Measurements from ENCODE around the gene RPTOR. TPM values are rescaled to one million over a fixed set of nuclear protein-coding genes. Genes with fewer than 3 reads are reported as not detected.
"Not testable (repeated sequence)": the region's sequence is repeated elsewhere in the genome, so short reads cannot be mapped to it uniquely, and the experiment has no call there.

Gene RPTOR
- total RNA-seq, 1 donor, result 30.0 TPM

DNA sequence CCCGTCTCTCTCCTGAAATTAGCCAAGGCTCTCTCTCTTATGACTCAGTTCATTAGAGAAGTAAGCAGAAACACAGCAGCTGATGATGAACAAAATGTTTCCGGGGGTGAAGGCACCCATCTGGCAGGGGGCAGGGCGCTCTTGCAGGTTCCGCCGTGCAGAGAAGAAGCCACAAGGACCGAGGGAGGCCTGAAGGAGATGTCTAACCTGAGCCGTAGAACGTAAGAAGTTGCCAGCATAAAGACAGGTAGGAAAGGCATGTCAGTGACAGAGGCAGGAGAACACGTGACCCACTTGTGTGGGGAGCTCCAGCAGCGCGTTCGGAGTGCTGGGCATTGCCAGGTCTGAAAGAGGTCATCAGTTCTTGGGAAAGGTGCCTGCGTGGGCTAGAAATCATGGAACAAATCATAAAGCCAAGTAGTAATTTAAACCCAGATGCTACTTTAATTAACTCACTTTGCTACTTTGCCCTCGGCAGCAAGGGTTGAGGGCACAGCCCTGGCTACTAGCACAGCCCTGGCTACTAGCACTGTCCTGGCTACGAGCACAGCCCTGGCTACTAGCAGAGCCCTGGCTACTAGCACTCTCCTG, 198.6 kb downstream of the RPTOR start:
- DNase-seq (ENCODE audit: low read depth), result no peak
- TF ChIP-seq, protein P1, sequence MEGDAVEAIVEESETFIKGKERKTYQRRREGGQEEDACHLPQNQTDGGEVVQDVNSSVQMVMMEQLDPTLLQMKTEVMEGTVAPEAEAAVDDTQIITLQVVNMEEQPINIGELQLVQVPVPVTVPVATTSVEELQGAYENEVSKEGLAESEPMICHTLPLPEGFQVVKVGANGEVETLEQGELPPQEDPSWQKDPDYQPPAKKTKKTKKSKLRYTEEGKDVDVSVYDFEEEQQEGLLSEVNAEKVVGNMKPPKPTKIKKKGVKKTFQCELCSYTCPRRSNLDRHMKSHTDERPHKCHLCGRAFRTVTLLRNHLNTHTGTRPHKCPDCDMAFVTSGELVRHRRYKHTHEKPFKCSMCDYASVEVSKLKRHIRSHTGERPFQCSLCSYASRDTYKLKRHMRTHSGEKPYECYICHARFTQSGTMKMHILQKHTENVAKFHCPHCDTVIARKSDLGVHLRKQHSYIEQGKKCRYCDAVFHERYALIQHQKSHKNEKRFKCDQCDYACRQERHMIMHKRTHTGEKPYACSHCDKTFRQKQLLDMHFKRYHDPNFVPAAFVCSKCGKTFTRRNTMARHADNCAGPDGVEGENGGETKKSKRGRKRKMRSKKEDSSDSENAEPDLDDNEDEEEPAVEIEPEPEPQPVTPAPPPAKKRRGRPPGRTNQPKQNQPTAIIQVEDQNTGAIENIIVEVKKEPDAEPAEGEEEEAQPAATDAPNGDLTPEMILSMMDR (IDR thresholded peaks at IDR 0.05; ENCODE audit: insufficient read depth, low read length), result no peak

DNA sequence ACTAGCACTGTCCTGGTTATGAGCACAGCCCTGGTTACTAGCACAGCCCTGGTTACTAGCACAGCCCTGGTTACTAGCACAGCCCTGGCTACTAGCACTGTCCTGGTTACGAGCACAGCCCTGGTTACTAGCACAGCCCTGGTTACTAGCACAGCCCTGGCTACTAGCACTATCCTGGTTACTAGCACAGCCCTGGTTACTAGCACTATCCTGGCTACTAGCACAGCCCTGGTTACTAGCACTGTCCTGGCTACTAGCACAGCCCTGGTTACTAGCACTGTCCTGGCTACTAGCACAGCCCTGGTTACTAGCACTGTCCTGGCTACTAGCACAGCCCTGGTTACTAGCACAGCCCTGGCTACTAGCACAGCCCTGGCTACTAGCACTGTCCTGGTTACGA, 199.3 kb downstream of the RPTOR start:
- DNase-seq (ENCODE audit: low read depth); H3K4me3 ChIP-seq (ENCODE audit: low read depth, low read length): not testable (repeated sequence)

More for the DNA sequence above, 198.6 kb downstream of the RPTOR start:
- H3K4me3 ChIP-seq (ENCODE audit: low read depth, low read length), result no peak overlapping the region

DNA sequence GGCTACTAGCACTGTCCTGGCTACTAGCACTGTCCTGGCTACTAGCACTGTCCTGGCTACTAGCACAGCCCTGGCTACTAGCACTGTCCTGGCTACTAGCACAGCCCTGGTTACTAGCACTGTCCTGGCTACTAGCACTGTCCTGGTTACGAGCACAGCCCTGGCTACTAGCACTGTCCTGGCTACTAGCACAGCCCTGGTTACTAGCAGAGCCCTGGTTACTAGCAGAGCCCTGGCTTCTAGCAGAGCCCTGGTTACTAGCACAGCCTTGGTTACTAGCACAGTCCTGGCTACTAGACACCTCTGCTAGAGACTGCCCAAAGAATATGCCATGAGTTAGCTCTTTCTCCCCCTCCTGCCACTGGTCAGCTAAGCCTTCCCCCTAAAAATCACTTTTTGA, 200.1 kb downstream of the RPTOR start:
- not testable (repeated sequence) for DNase-seq (ENCODE audit: low read depth); H3K4me3 ChIP-seq (ENCODE audit: low read depth, low read length)

DNA sequence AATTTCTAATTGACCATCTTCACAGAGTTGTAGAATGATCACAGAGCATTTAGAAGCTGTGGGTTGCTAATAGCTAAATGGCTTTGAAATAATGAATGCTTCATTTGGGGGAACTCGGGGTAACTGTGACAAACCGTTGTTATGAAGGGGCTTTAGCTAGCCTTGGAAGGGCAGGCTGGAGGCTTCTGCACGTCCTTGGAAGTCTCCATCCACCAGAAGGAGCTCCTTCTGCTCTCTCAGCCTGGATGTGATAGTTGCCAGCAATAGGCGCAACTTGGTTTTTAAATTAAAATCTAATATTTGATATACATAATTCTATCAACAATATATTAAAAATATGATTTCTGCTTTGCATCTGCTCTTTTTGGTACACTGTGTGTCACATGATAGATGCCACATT, 200.5 kb downstream of the RPTOR start:
- TF ChIP-seq, protein P1 (IDR thresholded peaks at IDR 0.05; ENCODE audit: insufficient read depth, low read length), result no peak
- DNase-seq (ENCODE audit: low read depth), result no peak
- no peak overlapping the region for H3K4me3 ChIP-seq (ENCODE audit: low read depth, low read length)

DNA sequence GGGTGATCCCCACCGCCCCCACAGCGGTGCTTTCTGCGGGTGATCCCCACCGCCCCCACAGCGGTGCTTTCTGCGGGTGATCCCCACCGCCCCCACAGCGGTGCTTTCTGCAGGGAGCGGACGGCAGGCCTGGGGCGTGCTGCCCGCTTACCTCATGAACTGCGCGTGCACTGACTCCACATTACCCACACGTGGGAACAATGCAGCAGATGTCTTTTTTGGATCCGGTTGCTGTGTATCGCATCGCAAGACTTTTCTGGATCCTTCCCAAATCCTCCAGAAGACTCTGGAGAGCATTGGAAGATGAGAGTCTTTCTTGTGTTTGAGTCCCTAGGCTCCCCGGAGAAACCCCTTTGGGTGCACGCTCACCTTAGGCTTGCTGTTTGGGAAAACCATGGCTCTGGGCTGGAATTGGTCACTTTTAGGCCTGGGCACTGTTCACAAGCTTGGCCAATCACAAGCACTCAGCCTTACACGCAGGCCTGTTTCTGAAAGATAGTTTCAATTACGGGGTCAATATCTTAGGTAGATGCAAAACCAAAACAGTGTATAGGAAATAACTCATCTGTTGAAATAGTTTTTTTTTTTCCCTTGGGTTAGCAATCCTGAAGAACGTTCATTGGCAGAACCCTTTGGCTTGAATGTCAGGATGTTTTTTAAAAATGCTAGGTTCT, 201.8 kb downstream of the RPTOR start:
- no peak overlapping the region for H3K4me3 ChIP-seq (ENCODE audit: low read depth, low read length)
- TF ChIP-seq, protein P1 (IDR thresholded peaks at IDR 0.05; ENCODE audit: insufficient read depth, low read length), result no peak
- DNase-seq (ENCODE audit: low read depth), result no peak

DNA sequence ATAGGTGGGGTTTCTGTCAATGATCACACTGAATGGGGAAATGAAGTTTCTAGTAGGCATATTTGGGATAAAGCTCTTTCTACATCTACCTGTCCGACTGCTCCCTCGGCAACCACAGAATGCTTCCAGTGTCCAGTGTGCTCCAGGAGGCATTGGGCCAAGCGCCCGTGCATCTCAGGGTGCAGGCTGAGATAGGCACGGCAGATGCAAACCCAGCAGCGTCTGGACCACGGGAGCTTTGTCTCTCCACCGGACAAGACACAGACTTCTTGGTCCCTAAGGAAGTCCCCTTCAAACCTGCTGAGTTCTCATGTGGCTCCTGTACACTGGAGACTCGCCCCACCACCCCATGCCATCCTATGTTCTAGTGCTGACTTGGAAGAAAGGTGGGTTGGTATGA, 202.8 kb downstream of the RPTOR start:
- TF ChIP-seq, protein P1 (IDR thresholded peaks at IDR 0.05; ENCODE audit: insufficient read depth, low read length), result no peak
- no peak overlapping the region for H3K4me3 ChIP-seq (ENCODE audit: low read depth, low read length)
- DNase-seq (ENCODE audit: low read depth), result no peak

DNA sequence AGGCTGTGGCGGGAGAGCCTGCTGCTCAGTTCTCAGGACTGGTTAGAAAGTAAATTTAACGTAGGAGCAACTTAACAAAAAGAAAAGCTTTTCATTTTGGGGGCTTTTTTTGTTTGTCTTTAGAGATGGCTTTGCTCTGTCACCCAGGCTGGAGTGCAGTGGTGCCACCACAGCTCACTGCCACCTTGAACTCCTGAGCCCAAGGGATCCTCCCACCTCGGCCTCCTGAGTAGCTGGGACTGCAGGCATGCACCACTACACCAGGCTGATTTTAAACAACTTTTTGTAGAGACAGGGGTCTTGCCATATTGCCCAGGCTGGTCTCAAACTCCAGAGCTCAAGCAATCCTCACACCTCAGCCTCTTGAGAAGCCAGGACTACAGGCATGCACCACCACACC, 205.0 kb downstream of the RPTOR start:
- no peak for DNase-seq (ENCODE audit: low read depth)
- H3K4me3 ChIP-seq (ENCODE audit: low read depth, low read length), result no peak overlapping the region
- TF ChIP-seq, protein P1 (IDR thresholded peaks at IDR 0.05; ENCODE audit: insufficient read depth, low read length), result no peak

DNA sequence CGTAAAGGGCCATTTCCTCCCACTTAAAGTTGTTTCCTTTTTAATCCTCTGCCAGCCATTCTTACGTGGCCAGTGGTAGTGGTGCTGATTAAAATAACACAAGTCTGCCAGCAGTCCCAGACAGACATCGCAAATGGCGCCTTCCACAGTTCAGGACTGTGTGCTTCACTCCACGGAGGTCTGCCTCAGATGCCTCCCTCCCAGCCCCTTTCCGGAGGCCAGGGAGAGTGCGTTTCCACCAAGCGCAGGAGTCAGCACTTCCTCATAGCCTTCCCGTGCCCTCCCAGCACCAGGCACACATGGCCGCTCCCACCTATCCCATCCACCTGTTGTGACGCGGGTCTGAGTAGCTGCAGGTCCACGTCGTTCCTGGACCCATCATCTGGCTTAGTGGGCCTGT, 205.6 kb downstream of the RPTOR start:
- no peak for DNase-seq (ENCODE audit: low read depth)
- no peak overlapping the region for H3K4me3 ChIP-seq (ENCODE audit: low read depth, low read length)
- TF ChIP-seq, protein P1 (IDR thresholded peaks at IDR 0.05; ENCODE audit: insufficient read depth, low read length), result no peak

Data from fibroblast of the aortic adventitia (primary cell).